Colonic mucosa (tissue), 4 donors: ENCODE data around the gene CST3. TPM values are rescaled to one million over a fixed set of nuclear protein-coding genes. Genes with fewer than 3 reads are reported as not detected.
A peak's percentile ranks its signal among the peaks of the same experiment; 100 is the strongest.

Experiments used
- DNase-seq: peaks from one replicate; pipeline ENCODE4 v3.0.0-alpha.2; 2020
- H3K27ac ChIP-seq: fragments of 200-600 bp; one replicate; pipeline ENCODE4 v1.8.0; 2021
- H3K27me3 ChIP-seq: fragments of 200-600 bp; one replicate; pipeline ENCODE4 v1.8.0; 2021
- H3K36me3 ChIP-seq: fragments of 200-600 bp; one replicate; pipeline ENCODE4 v1.8.0; 2021
- H3K4me1 ChIP-seq: fragments of 200-600 bp; one replicate; pipeline ENCODE4 v1.8.0; 2021; ENCODE audit warnings: mild to moderate bottlenecking
- H3K4me3 ChIP-seq: fragments of 200-600 bp; one replicate; pipeline ENCODE4 v1.8.0; 2021
- H3K9ac ChIP-seq, 2 donors: one replicate each; pipeline ENCODE4 v1.7.0; 2013; ENCODE audit warnings: control low read depth in 2 of 2, low read depth in 2 of 2, low read length in 2 of 2
- H3K9me3 ChIP-seq: fragments of 200-600 bp; one replicate; pipeline ENCODE4 v1.8.0; 2021
- CTCF ChIP-seq: fragments of 200-600 bp; IDR thresholded peaks from one replicate; pipeline ENCODE4 v1.8.0; 2022; ENCODE audit warnings: antibody characterized with exemption, mild to moderate bottlenecking
- intact Hi-C: fragments of 100-400 bp; cut with DNase I; formaldehyde crosslinking; loops from one replicate; pipeline ENCODE4 v1.14.1; 2022
- total RNA-seq, 2 donors: library from RNA; stranded (reverse); fragmentation: NEBNext Ultra II Directional in 1 of 2; extraction: Animal tissue kit (Norgen Biotek cat#: 25700) in 1 of 2; gene quantifications; one replicate each; pipeline ENCODE4 v1.2.1, GENCODE V29; 2021
- donor health status: healthy.
- donor health status: DM: no; HTN: no; CAD: no.
- donor health status: DM: no; HTN: no; CAD: no.

Gene CST3
- total RNA-seq, 2 donors from 2014 or later = 606 to 666 TPM

DNA sequence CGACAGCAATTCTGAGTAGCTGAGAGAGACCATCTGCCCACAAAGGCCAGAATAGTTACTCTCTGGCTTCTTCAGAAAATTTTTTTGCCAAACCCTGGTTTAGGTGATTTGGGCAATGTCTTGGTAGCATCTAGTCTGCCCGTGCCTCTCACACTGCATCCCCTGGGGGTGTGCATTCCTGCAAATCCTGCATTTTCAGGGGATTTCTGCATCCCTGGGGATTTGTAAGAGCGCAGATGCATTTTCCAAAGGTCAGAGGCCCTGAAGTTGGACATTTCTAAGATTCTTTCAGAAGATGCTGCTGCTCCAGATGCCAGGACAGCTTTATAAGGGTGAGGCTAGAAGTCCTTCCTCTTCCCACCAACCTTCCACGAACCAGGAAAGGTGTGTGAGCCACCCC, 36.0 kb downstream of the CST3 start:
- no peak for TF ChIP-seq CTCF
- Histone ChIP-seq H3K27ac (no peak overlapping the region), H3K4me1 (no peaks in the 10 kb centered on the region), H3K27me3 (no peaks in the 10 kb centered on the region), H3K36me3 (no peaks in the 10 kb centered on the region), H3K4me3 (no peak overlapping the region), H3K9me3 (no peaks in the 10 kb centered on the region), H3K9ac (no peak overlapping the region)
- DNase-seq = no peak
- intact Hi-C loops = no loop called here

DNA sequence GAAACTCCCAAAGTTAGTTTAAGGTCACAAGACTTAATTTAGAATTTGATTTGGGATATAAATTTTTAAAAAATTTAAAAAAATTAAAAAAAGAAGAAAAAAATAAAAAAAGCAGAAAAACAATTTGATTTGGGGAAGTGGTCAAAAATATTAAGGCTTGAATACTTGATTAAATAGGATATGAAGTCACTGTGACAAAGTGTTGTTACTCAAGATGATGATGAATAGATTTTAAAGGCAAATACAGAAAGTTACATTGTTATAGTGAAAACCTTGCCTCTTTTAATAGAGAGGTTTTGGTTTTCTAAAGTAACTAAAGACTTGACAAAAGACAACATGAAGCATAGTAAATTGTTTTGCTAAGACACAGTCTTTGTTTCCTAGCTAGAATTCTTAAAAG, 39.3 kb downstream of the CST3 start:
- no peak for TF ChIP-seq CTCF
- Histone ChIP-seq H3K4me3 (no peak overlapping the region), H3K4me1 (no peaks in the 10 kb centered on the region), H3K27ac (no peak overlapping the region), H3K27me3 (no peaks in the 10 kb centered on the region), H3K36me3 (no peaks in the 10 kb centered on the region), H3K9me3 (no peaks in the 10 kb centered on the region), H3K9ac (no peak overlapping the region)
- DNase-seq = no peak
- intact Hi-C loops = no loop called here

DNA sequence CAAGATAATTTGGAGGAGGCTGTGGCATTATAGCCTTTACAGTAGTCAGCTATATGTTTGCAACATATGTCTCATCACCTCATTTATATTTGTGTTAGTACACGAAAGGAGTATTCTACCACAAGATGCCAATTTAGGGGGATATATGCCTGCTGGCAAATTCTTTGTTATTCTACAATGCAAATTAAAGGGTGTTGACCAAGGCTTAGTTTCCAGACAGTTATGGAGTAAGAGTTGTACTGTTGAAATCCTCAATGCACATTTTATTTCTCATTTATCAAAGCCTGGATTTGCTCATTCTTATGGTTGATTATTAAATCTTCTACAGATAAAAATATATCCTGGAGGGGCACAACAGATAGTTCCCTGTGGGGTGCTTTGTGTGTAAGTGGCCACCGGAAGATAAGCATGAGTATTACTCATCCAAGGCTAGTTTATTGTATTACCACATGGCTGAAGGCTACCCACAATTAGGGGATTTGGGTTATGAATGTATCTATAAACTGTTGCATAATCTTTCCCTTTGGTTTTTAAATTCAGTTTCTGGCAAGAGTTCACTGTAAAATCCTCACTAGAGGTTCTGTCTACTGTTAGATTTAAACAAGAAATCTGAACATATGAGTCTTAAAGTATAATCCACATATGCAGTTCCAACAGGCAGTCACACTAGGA, 41.0 kb downstream of the CST3 start:
- no peak for DNase-seq
- H3K36me3 ChIP-seq = no peaks in the 10 kb centered on the region
- intact Hi-C loops = no loop called here
- no peak for TF ChIP-seq CTCF
- H3K9me3 ChIP-seq = no peaks in the 10 kb centered on the region
- H3K27ac ChIP-seq = no peak overlapping the region
- H3K27me3 ChIP-seq = no peaks in the 10 kb centered on the region
- no peak overlapping the region for H3K9ac ChIP-seq
- no peak overlapping the region for H3K4me3 ChIP-seq
- H3K4me1 ChIP-seq = no peaks in the 10 kb centered on the region

GRCh38 chr20:23595941-23596340, 41.8 kb downstream of the CST3 start:
- TF ChIP-seq CTCF = no peak
- Histone ChIP-seq H3K4me3 (no peak overlapping the region), H3K9ac (no peak overlapping the region), H3K27me3 (no peaks in the 10 kb centered on the region), H3K9me3 (no peaks in the 10 kb centered on the region), H3K36me3 (no peaks in the 10 kb centered on the region), H3K4me1 (no peaks in the 10 kb centered on the region), H3K27ac (no peak overlapping the region)
- intact Hi-C loops = no loop called here
- DNase-seq = no peak

DNA sequence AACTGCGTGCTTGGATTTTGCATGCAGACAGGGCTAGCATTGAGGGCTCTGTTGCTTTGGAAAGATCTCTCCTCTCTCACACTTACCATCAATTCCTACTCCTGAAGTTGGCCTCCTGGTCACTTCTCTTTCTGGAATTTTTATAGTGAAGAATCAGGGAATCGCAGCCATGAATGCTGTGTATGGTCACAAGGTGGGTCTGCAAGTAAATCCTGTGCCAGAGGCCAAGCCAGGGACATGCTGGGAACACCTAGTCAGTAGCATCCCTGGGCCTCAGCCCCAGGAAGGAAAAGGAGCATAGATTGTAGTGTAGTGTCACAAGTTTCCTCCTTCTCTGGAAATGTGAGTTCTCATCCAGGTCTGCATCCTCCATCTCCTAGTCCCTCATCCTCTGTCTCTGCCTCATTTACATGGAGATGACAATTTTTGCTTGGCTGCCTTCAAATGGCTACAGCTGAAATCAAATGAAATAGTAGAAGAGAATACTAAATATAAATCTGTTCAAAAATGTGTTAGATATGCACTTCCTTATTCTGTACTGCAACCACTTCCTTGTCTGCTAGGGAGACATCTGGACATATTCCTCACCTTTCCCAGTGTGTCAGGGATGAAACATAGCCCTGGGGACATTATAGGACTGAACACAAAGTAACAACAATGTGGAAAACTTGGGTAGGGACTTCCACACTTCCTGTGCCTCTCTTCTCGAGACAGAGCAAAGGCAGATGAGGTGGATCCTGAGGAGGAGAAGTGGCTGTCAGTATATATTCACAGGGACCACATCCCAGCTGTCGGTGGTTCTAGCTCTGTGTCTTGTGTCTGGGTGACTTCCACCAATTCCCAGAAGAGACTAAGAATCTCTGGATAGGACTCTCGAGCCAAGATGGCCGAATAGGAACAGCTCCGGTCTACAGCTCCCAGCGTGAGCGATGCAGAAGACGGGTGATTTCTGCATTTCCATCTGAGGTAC, 49.0 kb downstream of the CST3 start:
- Histone ChIP-seq H3K4me3 (no peak overlapping the region), H3K36me3 (no peaks in the 10 kb centered on the region), H3K9ac (no peak overlapping the region), H3K4me1 (no peaks in the 10 kb centered on the region), H3K27me3 (no peaks in the 10 kb centered on the region), H3K9me3 (no peaks in the 10 kb centered on the region), H3K27ac (no peak overlapping the region)
- no peak for TF ChIP-seq CTCF
- intact Hi-C loops = no loop called here
- DNase-seq = peak; percentile 11
